ENCODE results near the gene TRIM66.

Gene TRIM66

DNA sequence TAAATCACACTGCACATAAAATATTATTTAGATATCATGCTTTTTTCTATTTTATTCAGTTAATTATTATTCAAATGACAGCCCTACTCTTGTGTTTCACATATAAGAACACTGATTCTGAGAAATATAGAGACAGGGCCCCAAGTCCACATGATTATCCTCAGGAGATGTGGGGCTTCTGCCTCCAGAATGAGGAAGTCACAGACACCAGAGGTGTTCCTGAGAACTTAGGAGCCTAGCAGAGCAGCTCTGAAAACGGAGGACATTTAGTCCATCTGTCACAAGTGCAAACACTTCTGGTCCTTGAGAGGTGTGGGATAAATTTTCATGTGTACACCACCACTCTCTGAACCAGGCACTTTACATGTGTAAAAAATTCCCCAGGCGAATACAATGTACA, 26.2 kb downstream of the TRIM66 start:
- no peak for DNase-seq (ENCODE audit: low read depth, low spot score)

DNA sequence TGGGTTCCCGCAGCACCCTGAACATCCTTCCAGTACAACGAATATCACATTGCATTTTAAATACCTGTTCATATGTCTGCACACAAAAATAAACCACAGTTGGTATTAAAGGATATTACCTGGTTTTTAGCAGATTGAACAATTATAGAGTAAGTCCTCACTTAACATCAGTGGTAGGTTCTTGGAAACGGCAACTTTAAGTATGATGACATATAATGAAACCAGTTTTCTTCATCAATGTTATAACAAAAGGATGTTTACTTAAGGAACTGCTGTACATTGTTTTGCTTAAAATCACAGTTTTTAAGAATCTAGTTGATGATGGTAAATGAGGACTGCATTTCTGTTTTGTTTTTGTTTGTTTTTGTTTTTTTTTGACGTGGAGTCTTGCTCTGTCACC, 28.0 kb downstream of the TRIM66 start:
- DNase-seq (ENCODE audit: low read depth, low spot score), result no peak

DNA sequence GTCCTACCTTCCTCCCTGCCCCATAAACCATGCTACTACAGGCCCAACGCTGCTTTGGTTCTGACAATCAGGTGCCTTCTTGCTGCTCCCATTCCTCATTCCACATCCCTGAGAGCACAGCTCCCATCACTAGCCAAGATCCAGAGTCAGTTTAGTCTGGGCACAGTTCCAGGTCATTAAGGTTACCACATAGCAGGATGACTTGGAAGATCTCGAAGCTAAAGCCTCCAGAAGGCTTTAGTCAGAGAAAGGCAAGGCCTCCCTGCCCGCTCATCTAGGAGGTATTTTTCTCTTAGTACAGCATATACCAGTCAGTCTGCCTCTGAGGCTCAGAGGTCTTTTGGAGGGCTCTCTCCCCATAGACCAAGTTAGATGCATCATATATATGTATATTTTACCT, 30.3 kb downstream of the TRIM66 start:
- no peak for DNase-seq (ENCODE audit: low read depth, low spot score)

DNA sequence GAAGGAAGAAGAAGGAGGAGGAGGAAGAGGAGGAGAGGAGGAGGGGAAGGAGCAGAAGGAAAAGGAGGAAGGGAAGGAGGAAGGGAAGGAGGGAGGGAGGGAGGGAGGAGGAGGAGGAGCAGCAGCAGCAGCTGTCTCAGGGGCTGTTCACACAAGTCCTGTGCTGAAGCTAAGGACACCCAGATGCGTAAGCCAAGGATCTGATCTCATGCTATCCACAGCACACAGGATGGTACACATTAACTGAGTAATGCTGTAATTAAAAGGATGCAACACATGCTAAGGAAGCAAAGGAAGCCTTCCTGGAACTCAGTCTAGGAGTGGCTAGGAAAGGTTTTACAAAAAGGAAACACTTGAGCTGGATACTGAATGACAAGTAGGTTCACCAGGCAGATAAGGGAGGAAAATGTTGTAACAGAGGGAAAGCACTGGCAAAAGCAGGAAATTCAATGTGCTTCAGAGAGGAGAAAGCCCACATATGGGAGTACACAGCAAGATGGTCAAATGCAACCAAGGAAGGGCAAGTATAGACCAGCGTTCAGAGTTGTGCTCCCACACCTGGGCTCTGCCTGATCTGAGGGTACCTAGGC, 32.0 kb downstream of the TRIM66 start:
- DNase-seq (ENCODE audit: low read depth, low spot score), result no peak

DNA sequence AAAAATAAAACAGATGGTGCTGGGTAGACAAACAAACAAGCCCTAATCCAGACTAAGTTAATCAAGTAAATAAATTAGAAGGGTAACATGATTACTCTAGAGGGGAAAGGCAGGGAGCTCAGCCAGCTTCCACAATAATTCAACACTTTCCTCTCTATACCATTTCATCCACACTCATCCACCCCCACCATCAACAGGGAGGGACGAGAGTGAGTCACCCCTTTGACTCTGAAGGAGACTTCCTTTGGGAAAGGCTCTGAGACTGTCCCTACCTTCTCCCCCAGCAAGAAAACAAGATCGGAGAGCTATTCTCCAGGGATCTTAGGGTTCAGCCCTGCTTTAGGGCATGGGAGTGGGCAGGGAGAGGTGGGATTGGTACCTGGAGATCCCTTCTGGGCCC, 33.1 kb downstream of the TRIM66 start:
- no peak for DNase-seq (ENCODE audit: low read depth, low spot score)

DNA sequence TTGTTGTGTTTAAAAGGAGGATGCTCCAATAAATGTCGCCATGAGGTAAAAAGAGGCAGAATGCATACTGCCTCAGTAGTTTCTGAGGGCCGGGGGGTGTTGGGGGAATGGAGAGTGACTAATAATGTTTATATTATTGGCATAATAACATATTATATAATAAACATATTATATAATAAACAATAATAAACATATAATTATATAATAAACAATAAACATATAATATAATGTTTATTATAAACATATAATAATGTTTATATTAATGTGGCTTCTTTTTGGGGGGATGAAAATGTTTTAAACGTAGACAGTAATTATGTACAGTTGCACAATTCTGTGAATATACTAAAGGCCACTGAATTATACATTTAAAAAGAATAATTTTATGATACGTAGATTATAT, 35.6 kb downstream of the TRIM66 start:
- DNase-seq (ENCODE audit: low read depth, low spot score), result no peak

DNA sequence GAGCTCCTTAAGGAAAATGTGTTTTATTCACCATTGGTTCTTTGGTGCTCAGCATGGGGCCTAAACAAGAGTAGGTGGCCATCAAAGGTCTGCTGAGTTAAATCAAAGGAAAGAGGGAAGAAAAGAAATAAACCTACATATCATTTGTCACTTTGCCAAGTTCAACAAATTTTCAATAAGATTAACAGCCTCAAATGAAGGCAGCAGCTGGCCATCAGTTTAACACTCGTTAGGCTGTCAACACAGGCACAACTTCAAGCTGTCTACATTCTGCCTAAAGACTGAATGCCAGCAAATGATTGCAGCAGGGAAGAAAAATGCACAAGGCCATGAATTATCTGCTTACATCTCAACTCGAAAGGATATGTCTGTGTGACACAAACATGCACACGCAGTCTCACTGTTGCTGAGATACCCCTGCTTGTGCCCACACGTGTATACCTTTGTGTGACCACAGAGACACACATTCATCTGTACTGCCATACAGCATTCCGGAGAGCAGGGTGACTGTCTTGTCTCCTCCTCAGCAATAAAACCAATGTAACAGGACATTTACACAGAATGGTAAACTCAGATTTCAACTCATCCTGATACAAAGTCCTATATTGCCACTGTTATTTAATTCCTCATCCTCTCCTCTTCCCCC, 40.1 kb downstream of the TRIM66 start:
- no peak for DNase-seq (ENCODE audit: low read depth, low spot score)

DNA sequence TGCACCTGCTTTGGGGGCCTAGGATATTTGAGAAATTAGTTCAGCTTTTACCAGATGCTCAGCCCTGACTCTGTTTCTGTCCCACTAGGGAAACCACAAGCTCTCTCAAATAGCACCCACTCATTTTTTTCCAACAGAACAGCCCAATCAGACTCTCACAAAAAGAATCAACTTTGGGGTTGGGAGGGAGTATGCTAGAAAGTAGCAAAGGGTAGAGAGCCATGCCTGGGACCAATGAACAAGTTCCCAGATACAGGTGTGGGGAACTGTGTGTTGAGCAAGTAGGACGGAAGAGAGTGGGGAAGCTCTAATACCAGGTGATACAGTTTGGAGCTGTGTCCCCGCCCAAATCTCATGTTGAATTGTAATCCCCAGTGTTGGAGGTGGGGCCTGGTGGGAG, 41.1 kb downstream of the TRIM66 start:
- DNase-seq (ENCODE audit: low read depth, low spot score), result no peak

DNA sequence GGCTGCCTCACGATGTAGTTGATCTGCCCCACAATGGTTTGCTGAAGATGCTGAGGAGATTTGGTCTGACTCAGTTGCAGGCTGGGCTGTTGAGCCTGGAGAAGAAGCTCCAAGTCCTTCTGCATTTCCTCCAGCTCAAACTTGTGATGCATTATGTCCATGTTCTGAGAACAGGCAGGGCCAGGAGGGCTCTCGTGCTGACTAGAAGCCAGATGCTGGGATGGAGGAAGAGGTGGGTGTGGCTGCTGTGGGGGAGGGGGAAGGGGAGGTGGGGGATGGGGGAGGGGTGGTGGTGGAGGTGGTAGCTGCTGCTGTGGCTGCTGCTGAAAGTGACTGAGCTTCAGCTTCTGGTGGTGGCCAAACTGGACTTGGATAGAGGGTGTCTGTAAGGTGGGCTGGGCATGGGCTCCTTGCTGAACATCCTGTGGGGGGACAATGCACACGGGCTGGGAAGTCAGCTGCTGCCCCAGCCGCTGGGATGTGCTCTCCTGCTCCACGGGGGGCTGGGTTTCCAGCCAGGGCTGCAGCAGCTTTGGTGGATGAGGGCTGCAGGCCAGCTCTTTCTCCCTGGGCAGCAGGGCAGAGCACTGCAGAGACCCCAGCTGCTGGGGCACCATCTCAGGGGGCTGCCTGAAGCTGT, 42.1 kb downstream of the TRIM66 start:
- no peak for DNase-seq (ENCODE audit: low read depth, low spot score)

DNA sequence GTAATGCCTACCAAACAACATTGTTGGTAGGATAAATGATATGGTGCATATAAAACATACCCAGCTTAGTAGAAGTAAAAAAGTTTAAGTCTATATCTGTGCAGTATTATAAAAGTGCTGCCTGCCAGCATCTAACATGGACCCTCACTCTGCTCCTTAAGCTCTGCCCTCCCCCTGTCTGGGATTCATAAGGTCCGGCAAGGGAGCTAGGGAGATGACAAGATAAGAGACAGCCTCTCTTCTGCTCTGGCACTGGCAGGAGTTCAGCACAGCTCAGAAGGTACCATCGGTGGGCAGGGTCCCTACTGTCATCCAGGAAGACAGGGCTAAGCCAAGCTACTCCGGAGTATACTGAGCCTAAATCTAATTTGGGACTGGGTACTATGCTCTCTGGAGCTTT, 42.8 kb downstream of the TRIM66 start:
- DNase-seq (ENCODE audit: low read depth, low spot score), result no peak

DNA sequence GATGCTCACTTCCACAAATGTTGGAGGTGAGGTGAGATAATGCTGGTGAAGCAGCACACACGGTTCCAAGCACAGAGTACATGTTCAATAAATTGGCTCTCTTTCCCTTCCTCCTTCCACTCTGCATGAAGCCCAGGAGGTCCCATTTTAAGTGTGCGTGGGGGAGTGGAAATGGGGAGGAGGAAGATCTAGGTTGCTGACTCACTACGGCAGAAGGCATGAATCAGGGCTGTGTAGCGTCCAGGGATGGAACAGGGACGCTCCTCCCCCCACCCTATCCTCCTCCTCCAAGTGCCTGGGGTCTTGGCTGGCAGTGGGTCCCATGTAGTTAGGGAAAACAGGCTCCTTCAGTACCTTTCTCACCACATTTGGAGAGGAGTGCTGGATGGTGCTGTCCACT, 44.2 kb downstream of the TRIM66 start:
- no peak for DNase-seq (ENCODE audit: low read depth, low spot score)

DNA sequence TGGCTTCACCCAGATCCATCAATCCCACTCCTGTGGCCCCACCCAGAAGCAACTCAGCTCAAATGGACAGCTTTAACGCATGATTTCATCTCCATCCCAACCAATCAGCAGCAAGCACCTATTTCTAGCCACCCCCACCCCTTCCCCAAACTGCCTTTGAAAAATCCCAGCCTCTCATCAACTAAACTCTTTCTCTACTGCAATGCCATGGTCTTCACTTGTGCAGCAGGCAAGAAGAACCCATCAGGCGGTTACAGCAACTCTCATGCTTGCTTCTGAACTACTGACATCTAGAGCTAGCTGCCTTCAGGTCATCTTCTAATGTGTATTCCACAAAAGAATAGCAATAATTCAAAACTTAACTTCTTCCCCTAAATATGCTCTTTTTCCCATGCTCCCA, 46.3 kb downstream of the TRIM66 start:
- no peak for DNase-seq (ENCODE audit: low read depth, low spot score)

DNA sequence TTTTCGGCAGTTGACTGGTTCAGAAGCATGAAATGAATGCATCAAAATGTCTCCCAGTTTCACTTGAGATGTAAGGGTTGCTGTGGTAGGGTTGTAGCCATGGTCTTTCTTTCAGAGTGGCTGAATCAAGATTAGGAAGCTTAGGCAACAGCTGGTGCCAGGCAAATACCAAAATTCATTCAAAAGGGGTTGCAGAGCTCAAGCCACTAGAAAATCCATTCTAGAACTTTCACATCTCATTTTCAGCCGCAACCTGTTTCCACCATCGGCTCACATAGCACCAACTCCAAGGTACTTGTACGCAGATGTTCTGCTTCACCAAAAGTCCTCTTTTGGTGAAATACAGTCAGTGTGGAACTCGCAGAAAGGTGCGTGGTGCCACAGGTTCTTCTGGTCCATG, 48.0 kb downstream of the TRIM66 start:
- DNase-seq (ENCODE audit: low read depth, low spot score), result no peak

DNA sequence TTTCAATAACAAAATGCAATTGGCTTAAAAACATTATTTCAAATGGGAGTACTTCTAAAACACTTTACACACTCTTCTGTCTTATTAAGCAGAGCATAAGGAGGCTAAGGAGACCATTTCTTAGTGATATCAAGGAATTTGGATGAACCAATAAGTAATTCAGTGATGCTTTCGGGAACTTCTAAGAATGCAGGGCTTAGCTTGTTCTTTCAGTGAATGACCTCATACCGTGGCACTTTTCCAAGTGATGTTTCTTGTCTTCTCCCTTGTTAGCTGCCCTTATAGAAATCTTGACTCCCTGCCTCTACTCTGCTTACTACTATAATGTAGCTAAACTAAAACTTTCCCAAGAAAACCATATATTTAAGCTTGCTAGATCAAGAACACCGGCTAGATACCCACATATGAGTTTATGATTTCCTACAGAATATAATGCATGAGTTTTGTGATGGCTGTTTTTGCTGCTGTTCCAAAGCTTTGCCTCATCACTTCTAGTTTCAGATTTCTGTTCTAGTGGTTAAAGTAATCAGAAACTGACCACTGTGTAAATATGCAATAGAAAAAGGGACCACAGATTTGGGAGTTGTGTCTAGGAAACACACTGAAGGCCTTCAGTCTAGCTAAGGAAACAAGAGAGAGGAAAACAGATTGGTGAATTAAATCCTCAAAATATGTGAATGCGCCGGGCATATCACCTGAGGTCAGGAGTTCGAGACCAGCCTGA, 50.9 kb downstream of the TRIM66 start:
- no peak for DNase-seq (ENCODE audit: low read depth, low spot score)

DNA sequence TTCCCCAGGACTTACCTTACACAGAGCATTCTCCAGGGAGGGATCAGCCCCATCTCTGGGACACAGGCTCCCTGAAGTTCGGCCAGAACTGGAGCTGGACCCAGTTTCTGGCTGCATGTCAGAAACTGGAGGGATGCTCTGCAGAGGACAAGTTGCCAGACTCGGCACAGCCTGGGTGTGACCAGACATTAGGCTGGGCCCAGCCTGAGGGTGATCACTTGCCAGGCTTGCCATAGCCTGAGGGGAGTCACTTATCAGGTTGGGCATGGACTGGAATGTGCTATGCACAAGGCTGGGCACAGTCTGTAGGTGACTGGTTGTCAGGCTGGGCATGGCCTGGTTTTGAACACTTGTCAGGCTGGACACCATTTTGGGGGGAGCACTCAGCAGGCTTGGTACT, 57.8 kb downstream of the TRIM66 start:
- DNase-seq (ENCODE audit: low read depth, low spot score), result no peak

DNA sequence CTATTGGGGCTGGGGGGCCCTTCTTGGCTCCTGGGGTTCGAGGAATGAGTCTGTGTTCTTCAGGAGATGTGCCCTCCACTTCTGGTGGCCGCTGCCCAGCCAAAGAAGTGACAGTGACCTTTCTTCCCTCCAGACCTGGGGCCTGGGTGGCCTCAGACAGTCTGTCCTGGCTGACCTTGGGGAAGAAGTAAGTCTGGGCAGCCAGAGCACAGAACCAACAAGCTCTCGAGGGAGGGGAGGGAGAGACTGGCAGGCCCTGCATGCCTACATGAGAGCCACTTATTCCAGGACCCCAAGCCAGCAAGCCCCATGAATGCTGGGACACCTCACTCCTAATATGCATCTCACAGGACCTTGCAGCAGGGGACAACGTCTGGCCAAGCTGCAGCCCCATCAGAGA, 61.3 kb downstream of the TRIM66 start:
- DNase-seq (ENCODE audit: low read depth, low spot score), result no peak

DNA sequence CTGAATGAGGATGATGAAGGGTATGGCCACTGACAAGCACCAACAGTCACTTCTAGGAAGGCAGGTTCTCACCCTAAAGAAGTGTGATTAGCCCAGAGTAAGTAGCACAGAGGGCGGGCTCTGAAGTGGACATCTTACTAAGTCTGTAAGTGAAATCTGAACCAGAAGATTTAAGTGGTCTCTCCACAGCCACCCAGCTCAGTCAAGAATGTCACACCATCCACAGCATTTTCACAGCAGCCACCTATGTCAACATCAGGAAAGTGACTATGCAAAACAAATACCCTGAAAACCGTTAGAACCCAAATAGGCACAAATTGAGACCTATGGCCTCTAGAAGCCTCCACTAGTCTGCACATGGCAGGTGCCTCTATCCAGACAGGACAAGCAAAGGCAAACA, 65.4 kb downstream of the TRIM66 start:
- no peak for DNase-seq (ENCODE audit: low read depth, low spot score)

DNA sequence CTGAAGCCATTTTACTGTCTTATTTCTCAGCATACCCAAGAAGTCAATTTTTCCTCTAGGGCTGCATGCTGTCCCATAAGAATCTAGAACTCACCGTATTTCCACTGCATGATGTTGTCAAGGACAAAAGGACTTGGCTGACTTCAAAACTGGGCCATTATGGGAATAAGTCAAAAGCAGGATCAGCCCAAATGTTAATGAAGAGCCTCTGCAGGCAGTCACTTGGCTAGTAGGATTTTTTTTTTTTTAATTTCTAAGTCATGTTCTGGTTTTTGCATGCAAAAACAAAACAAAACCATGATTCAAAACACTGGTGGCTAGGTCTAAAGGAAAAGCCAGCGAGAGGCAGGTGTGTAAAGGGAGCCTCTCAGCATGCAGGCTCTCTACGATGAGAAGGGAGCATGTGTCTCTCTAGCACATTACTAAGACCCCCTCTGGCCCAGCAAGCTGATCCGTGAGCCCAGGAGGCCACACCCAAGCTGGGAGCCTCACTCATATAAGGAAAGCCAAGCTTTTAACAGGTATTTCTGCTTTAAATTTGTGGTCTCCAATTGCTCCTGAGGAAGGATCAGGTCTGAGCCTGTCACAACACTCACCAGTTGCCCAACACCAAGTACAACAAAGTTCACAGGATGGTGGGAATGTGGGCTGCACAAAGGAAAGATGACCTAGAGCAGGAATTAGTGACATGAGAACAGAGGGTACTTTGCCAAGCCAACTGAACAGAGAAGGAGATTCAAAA, 67.0 kb downstream of the TRIM66 start:
- DNase-seq (ENCODE audit: low read depth, low spot score), result no peak

DNA sequence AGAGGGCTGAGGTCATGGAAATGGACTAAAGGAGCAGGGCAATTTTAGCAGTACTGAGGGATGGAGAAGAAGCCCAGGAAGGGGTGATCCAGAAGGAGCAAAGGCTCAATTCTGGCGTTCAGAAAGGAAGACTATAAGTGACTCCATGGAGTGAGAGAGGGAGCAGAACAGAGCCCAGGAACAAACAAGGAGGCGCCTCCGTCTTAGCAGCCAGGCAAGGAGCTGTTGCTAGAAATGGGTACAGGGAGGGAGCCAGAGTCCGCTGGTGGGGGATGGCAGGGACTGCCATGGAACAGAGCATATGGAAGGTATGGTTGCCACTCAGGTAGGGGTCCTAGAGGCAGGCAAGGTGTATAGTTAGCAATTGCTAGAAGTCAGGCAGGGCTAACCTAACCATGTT, 68.0 kb downstream of the TRIM66 start:
- DNase-seq (ENCODE audit: low read depth, low spot score), result no peak

DNA sequence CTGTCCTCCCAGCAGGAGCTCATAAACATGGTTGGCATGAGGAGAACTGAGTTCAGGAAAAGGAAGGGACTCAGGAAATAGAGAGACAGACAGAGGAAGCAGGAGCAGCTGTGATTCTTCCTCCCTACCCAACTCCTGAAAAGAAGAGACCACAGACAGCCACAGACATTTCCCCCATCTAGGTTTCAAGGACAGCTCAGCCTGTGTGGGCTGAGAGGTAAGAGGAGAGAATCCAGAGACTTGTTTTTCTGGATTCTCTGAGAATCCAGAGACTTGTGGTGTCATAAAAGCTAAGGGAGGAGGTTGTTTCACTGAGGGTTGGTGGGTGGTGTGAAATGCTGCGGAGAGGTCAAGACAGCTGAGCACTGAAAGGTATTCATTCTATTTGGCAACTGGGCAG, 69.4 kb downstream of the TRIM66 start:
- no peak for DNase-seq (ENCODE audit: low read depth, low spot score)

DNA sequence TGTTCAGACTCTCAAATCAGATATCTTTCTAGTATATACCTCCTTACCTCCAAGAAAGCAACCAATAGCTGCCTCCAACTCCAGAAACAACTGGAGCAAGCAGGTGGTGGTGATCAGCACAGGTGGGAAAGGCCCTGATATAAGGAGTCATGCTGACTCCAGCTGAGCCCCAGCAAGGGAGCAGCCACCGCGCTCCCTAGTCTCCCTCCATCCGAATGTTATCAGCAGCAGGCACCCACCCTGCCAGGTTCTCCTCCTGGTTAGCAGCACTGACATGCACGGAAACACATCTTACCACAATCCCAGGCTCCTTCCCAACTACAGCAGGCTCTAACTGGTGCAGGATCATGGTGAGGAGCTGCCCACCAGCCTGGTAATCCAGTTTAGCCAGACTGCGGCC, 69.9 kb downstream of the TRIM66 start:
- DNase-seq (ENCODE audit: low read depth, low spot score), result no peak

DNA sequence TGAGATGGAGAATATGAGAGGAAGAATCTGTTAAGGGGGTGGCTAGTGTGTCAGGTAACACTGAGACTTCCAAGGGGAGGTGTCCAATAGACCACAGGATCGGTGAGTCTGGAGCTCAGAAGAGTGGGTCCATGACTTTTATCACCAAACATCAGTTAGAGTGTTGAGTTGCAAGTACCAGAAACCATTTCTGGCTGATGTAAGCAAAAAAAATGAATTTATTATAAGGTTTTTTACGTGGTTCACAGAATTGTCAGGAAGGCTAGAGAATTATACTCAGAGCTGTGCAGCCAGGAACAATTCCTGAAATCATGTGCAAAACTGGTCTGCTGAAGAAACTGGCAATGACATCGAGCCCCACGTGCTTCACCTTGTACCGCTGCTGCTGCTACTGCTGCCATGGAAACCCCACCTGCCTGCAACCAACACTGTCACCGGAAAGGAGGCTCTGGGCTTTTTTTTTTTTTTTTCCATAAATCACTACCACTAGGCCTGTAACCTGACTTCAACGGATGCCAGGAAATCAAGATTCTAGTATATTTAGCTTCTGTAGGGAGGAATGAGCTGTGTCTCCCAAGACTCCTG, 71.8 kb downstream of the TRIM66 start:
- DNase-seq (ENCODE audit: low read depth, low spot score), result no peak

All from activated CD4-positive, CD25-positive, alpha-beta regulatory T cell treated with anti-CD3 and anti-CD28 coated beads, Interleukin-2, amount 50 U/mL, for 16 hours (primary cell).